IMR-90 (cell line): ENCODE data around the gene UBE2N. TPM values are rescaled to one million over a fixed set of nuclear protein-coding genes. Genes with fewer than 3 reads are reported as not detected.

ENCODE experiments used
- ATAC-seq: fragments of 200-7000 bp; cut with Tn5 transposase; 2 replicates; pipeline ENCODE4 v1.9.1; 2020; ENCODE audit warnings: low read depth, mild to moderate bottlenecking, moderate library complexity
- BruUV-seq: library from RNA; stranded (reverse); fragments of 400-500 nt; replicated peaks from 2 replicates; lab custom pipeline; 2021; lab: Mats Ljungman, UMichigan
- CTCF ChIA-PET: fragments of 300-600 bp; formaldehyde crosslinking; extraction: SDS; loops from one replicate; lab custom pipeline; 2021; ENCODE audit warnings: antibody characterized with exemption; lab: Yijun Ruan, JAX
- POLR2A ChIA-PET: fragments of 300-600 bp; sonication (Branson Sonifier 250); formaldehyde crosslinking; loops from one replicate; lab custom pipeline; 2022; ENCODE audit warnings: antibody characterized with exemption; ENCODE audit not compliant: unreplicated experiment; lab: Charles Lee
- DNase-seq: peaks from one replicate; pipeline ENCODE4 v3.0.0; 2013
- H2AFZ ChIP-seq: replicated peaks from 2 replicates; pipeline ENCODE3; 2013; ENCODE audit warnings: low read length, mild to moderate bottlenecking; ENCODE audit not compliant: poor library complexity
- H2AK5ac ChIP-seq: 2 replicates; pipeline ENCODE4 v1.6.1; 2013; ENCODE audit warnings: low read depth, low read length, inconsistent platforms
- H2AK9ac ChIP-seq: replicated peaks from 2 replicates; pipeline ENCODE3; 2013; ENCODE audit warnings: mild to moderate bottlenecking, low read depth, low read length, moderate library complexity; ENCODE audit not compliant: poor library complexity
- H2BK120ac ChIP-seq: 2 replicates; pipeline ENCODE4 v1.6.1; 2013; ENCODE audit warnings: low read depth, low read length, inconsistent platforms
- H2BK15ac ChIP-seq: 3 replicates; pipeline ENCODE4 v1.6.1; 2013; ENCODE audit warnings: low read depth, low read length, inconsistent platforms
- H2BK20ac ChIP-seq: 2 replicates; pipeline ENCODE4 v1.6.1; 2013; ENCODE audit warnings: low read depth, mild to moderate bottlenecking, inconsistent platforms, low read length, moderate library complexity
- H2BK5ac ChIP-seq: 2 replicates; pipeline ENCODE4 v1.6.1; 2013; ENCODE audit warnings: mild to moderate bottlenecking, low read depth, low read length, inconsistent platforms; ENCODE audit not compliant: poor library complexity, severe bottlenecking
- H3K14ac ChIP-seq: replicated peaks from 2 replicates; pipeline ENCODE4 v1.6.1; 2013; ENCODE audit warnings: low read depth, low read length, inconsistent platforms
- H3K18ac ChIP-seq: 2 replicates; pipeline ENCODE4 v1.6.1; 2013; ENCODE audit warnings: low read depth, low read length, control low read depth
- H3K23ac ChIP-seq: 2 replicates; pipeline ENCODE4 v1.6.1; 2013; ENCODE audit warnings: low read depth, low read length, inconsistent platforms
- H3K27ac ChIP-seq: 2 replicates; pipeline ENCODE4 v1.5.1; 2013; ENCODE audit warnings: mild to moderate bottlenecking, control low read depth, low read length; ENCODE audit not compliant: insufficient read depth
- H3K27me3 ChIP-seq: 2 replicates; pipeline ENCODE4 v1.6.1; 2013; ENCODE audit warnings: low read length; ENCODE audit not compliant: control insufficient read depth, insufficient read depth
- H3K36me3 ChIP-seq: 2 replicates; pipeline ENCODE4 v1.6.1; 2013; ENCODE audit warnings: low read length, mixed read lengths; ENCODE audit not compliant: control insufficient read depth, insufficient read depth
- H3K4ac ChIP-seq: 2 replicates; pipeline ENCODE4 v1.6.1; 2013; ENCODE audit warnings: low read depth, low read length, inconsistent platforms
- H3K4me1 ChIP-seq: 2 replicates; pipeline ENCODE4 v1.6.1; 2013; ENCODE audit warnings: low read length, mixed read lengths; ENCODE audit not compliant: control insufficient read depth, insufficient read depth
- H3K4me2 ChIP-seq: 2 replicates; pipeline ENCODE4 v1.6.1; 2013; ENCODE audit warnings: low read depth, mild to moderate bottlenecking, control low read depth, low read length, moderate library complexity
- H3K4me3 ChIP-seq: 2 replicates; pipeline ENCODE4 v1.5.1; 2013; ENCODE audit warnings: low read depth, mild to moderate bottlenecking, control low read depth, low read length, moderate library complexity; ENCODE audit not compliant: insufficient read depth
- H3K56ac ChIP-seq: 2 replicates; pipeline ENCODE4 v1.6.1; 2013; ENCODE audit warnings: low read length, inconsistent platforms; ENCODE audit not compliant: insufficient read depth; ENCODE audit errors: extremely low read depth
- H3K79me1 ChIP-seq, 2 experiments: 2 replicates each; pipeline ENCODE4 v1.6.1; 2013; ENCODE audit warnings: low read length in 2 of 2, inconsistent platforms in 1 of 2, low read depth in 1 of 2
- H3K9ac ChIP-seq: 2 replicates; pipeline ENCODE4 v1.6.1; 2013; ENCODE audit warnings: low read depth, low read length, control low read depth
- H3K9me1 ChIP-seq: 2 replicates; pipeline ENCODE4 v1.6.1; 2013; ENCODE audit warnings: low read length, inconsistent platforms; ENCODE audit not compliant: insufficient read depth
- H3K9me3 ChIP-seq: 2 replicates; pipeline ENCODE4 v1.6.1; 2013; ENCODE audit warnings: low read length; ENCODE audit not compliant: control insufficient read depth, insufficient read depth
- H4K20me1 ChIP-seq: 2 replicates; pipeline ENCODE4 v1.6.1; 2013; ENCODE audit warnings: low read length, inconsistent platforms; ENCODE audit not compliant: insufficient read depth
- H4K5ac ChIP-seq: 2 replicates; pipeline ENCODE4 v1.6.1; 2013; ENCODE audit warnings: mild to moderate bottlenecking, low read depth, low read length, control low read depth
- H4K8ac ChIP-seq, 2 experiments: 2 replicates each; pipeline ENCODE4 v1.6.1; 2013; ENCODE audit warnings: low read depth in 2 of 2, low read length in 2 of 2, control low read depth in 1 of 2, inconsistent platforms in 1 of 2
- H4K91ac ChIP-seq: 2 replicates; pipeline ENCODE4 v1.6.1; 2013; ENCODE audit warnings: low read depth, low read length, inconsistent platforms; ENCODE audit not compliant: insufficient read depth
- CEBPB ChIP-seq: IDR thresholded peaks from 2 replicates; pipeline ENCODE4 v1.6.1; 2012; ENCODE audit warnings: low read depth, low read length, improper control_type of control experiment
- MXI1 ChIP-seq: IDR thresholded peaks from 2 replicates; pipeline ENCODE4 v1.6.1; 2012; ENCODE audit warnings: low read depth, mild to moderate bottlenecking, low read length, moderate library complexity, borderline replicate concordance
- POLR2A ChIP-seq: IDR thresholded peaks from 2 replicates; pipeline ENCODE4 v1.6.1; 2012; ENCODE audit warnings: mild to moderate bottlenecking, low read depth, low read length
- RAD21 ChIP-seq: IDR thresholded peaks from 2 replicates; pipeline ENCODE4 v1.6.1; 2012; ENCODE audit warnings: low read length, improper control_type of control experiment
- RCOR1 ChIP-seq: IDR thresholded peaks from 2 replicates; pipeline ENCODE4 v1.6.1; 2012; ENCODE audit warnings: mild to moderate bottlenecking, low read length, improper control_type of control experiment; ENCODE audit not compliant: insufficient replicate concordance
- SMC3 ChIP-seq: fragments of 150-350 bp; IDR thresholded peaks from 2 replicates; pipeline ENCODE4 v1.6.1; 2016; ENCODE audit warnings: low read depth, mild to moderate bottlenecking, antibody characterized with exemption, low read length, moderate library complexity
- WGBS, 2 experiments: methylation state at CpG; one replicate each; pipeline versions ENCODE4 v1.1.5 to v1.1.7; 2013; ENCODE audit warnings: missing lambda C conversion rate in 2 of 2; ENCODE audit not compliant: insufficient read length in 1 of 2; ENCODE audit errors: extremely low coverage in 2 of 2; 5-methylcytosine and 5-hydroxymethylcytosine counted together
- dilution Hi-C: fragments of 300-500 bp; cut with HindIII; formaldehyde crosslinking; loops from one replicate; pipeline ENCODE4 v1.14.3; 2018; ENCODE audit warnings: low sequenced_read_pairs; ENCODE audit not compliant: unreplicated experiment
- in situ Hi-C: fragments of 300-500 bp; cut with MboI; formaldehyde crosslinking; loops from 3 replicates; pipeline ENCODE4 v1.14.3; 2019; ENCODE audit warnings: low sequenced_read_pairs, inconsistent platforms, mixed read lengths
- intact Hi-C: fragments of 100-400 bp; cut with micrococcal nuclease; formaldehyde crosslinking; loops from 2 replicates; pipeline ENCODE4 v1.10.0; 2022
- polyA plus RNA-seq, 3 experiments: library from polyadenylated mRNA; depleted of rRNA; stranded (reverse); fragments of >200 nt; gene quantifications; 2 replicates each; pipeline ENCODE4 v1.2.3, GENCODE V29; 2012; ENCODE audit warnings: low replicate concordance in 1 of 3
- total RNA-seq: library from RNA; depleted of rRNA; stranded (reverse); fragments of >200 nt; gene quantifications from 2 replicates; pipeline ENCODE4 v1.2.3, GENCODE V29; 2012
- TF ChIP-seq, protein P1 (sequence below): conservative IDR thresholded peaks from 2 replicates; pipeline ENCODE4 v1.5.1; 2012; ENCODE audit warnings: mild to moderate bottlenecking, low read depth, low read length, improper control_type of control experiment
- TF ChIP-seq, protein P2 (sequence below): fragments of 150-350 bp; IDR thresholded peaks from 2 replicates; pipeline ENCODE4 v1.6.1; 2016; ENCODE audit warnings: low read depth, mild to moderate bottlenecking, low read length, moderate library complexity, borderline replicate concordance

The UBE2N gene
- total and polyA plus RNA-seq, 2 of the 4 experiments (the other 2 are of a cell fraction): 64.5 to 103 TPM

DNA sequence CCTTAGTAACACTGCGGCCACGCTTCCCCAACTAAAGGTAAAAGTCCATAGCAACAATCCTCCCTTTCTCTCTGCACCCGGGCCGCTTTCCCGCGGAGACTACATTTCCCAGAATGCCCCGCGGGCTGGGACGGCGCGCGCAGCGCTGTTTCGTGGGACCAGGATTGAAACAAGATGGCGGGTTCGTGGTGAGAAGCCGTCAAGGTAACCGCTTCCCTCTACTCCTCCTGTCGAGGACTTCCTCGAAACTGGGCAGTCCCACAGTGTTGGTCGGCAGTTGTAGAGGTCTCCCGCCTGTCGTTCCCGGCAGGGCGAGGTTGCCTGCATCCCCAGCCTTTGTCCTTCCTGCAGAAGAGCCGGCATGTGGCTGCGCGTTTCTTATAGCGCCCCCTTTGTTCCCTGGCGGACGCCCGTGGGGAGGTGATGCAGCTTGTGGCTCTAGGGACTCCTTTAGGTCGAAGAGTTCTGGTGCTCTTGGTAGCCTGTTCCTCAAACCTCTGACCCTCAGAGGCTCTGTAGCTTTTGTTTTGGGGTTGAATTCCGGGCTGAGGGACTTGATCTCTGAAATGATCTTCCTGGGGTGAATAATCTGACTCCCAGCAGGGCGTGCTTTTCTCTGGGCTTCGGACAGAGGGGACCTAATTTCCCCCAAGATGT is 25.7 kb upstream of the UBE2N start, which contains the start of gene MRPL42:
Gene MRPL42, plus strand, starts transcription at position 164 of the 657 bp plus-strand sequence. CDS start 1,772 bp downstream, outside the sequence.
- CTCF ChIA-PET: interaction anchor here (0.6 to 1.1 kb wide), 4 partner anchors 12 to 329 kb away, joined by 3 to 6 read pairs (median 4); no protein-coding TSS in a partner anchor
- TF ChIP-seq POLR2A (peak; percentile 87), CEBPB (no peak), RAD21 (peak; percentile 39), RCOR1 (peak; percentile 42), MXI1 (peak; percentile 83), SMC3 (0 out of 2 replicates have a peak, but pooled peaks have one; percentile 24)
- TF ChIP-seq, protein P1, sequence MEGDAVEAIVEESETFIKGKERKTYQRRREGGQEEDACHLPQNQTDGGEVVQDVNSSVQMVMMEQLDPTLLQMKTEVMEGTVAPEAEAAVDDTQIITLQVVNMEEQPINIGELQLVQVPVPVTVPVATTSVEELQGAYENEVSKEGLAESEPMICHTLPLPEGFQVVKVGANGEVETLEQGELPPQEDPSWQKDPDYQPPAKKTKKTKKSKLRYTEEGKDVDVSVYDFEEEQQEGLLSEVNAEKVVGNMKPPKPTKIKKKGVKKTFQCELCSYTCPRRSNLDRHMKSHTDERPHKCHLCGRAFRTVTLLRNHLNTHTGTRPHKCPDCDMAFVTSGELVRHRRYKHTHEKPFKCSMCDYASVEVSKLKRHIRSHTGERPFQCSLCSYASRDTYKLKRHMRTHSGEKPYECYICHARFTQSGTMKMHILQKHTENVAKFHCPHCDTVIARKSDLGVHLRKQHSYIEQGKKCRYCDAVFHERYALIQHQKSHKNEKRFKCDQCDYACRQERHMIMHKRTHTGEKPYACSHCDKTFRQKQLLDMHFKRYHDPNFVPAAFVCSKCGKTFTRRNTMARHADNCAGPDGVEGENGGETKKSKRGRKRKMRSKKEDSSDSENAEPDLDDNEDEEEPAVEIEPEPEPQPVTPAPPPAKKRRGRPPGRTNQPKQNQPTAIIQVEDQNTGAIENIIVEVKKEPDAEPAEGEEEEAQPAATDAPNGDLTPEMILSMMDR: peak; percentile 77
- TF ChIP-seq, protein P2, sequence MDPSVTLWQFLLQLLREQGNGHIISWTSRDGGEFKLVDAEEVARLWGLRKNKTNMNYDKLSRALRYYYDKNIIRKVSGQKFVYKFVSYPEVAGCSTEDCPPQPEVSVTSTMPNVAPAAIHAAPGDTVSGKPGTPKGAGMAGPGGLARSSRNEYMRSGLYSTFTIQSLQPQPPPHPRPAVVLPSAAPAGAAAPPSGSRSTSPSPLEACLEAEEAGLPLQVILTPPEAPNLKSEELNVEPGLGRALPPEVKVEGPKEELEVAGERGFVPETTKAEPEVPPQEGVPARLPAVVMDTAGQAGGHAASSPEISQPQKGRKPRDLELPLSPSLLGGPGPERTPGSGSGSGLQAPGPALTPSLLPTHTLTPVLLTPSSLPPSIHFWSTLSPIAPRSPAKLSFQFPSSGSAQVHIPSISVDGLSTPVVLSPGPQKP: no peak
- peak within 1 kb of the TSS; percentile 92 for H3K4me3 ChIP-seq
- H3K9me3 ChIP-seq: no peaks in the 10 kb centered on the region
- H3K9me1 ChIP-seq: no peaks in the 10 kb centered on the region
- dilution Hi-C loops (no loop called here), in situ Hi-C loops (no loop called here), intact Hi-C loops (no loop called here)
- H4K8ac ChIP-seq: peak within 1 kb of the TSS; percentile 90 to 100
- H3K4me1 ChIP-seq: no peaks in the 10 kb centered on the region
- no peaks in the 10 kb centered on the region for H4K20me1 ChIP-seq
- peak within 1 kb of the TSS; percentile 93 for H2AK9ac ChIP-seq
- H3K18ac ChIP-seq: peak within 1 kb of the TSS; percentile 94
- H2BK15ac ChIP-seq: peak within 1 kb of the TSS; percentile 79; the same call in 2 of the 3 replicates
- peak within 1 kb of the TSS; percentile 98 for H4K5ac ChIP-seq
- H3K4ac ChIP-seq: peak within 1 kb of the TSS; percentile 98
- peak; percentile 98 for ATAC-seq
- H3K23ac ChIP-seq: peak within 1 kb of the TSS; percentile 99
- H3K56ac ChIP-seq: peak within 1 kb of the TSS; percentile 98
- no peaks in the 10 kb centered on the region for H3K27me3 ChIP-seq
- H3K14ac ChIP-seq: peak within 1 kb of the TSS; percentile 99
- H2AK5ac ChIP-seq: peak within 1 kb of the TSS; percentile 92
- peaks cover 2% of the 10 kb centered on the region; the same call in 1 of the 2 replicates for H3K36me3 ChIP-seq
- peaks cover 10 to 41% of the 10 kb centered on the region in 2 experiments; a peak in 3 of 4 replicates for H3K79me1 ChIP-seq
- TSS peak; percentile 41 for BruUV-seq
- peak within 1 kb of the TSS; percentile 98 for H3K9ac ChIP-seq
- POLR2A ChIA-PET: no interaction called here
- H2BK5ac ChIP-seq: peak within 1 kb of the TSS; percentile 97
- H3K27ac ChIP-seq: peak within 1 kb of the TSS; percentile 97
- peak within 1 kb of the TSS; percentile 100 for H2AFZ ChIP-seq
- peak within 1 kb of the TSS; percentile 98 for H4K91ac ChIP-seq
- H2BK20ac ChIP-seq: peak within 1 kb of the TSS; percentile 23; the same call in 1 of the 2 replicates
- peak within 1 kb of the TSS; percentile 97 for H3K4me2 ChIP-seq
- peak within 1 kb of the TSS; percentile 90 for H2BK120ac ChIP-seq
- WGBS, 2 experiments: no CpG with 5 or more reads among the region's 36 CpGs
- DNase-seq: peak; percentile 81
